ENCODE measurements around the gene CRACR2A. TPM values are rescaled to one million over a fixed set of nuclear protein-coding genes. Genes with fewer than 3 reads are reported as not detected.

Gene CRACR2A
- total RNA-seq, 4 donors from 2014 or later, result 0.91 to 2.3 (median 1.9) TPM

- intact Hi-C loops (cut with DNase I), result no loop called here
- WGBS, 2 donors, result 62 to 71% methylated on average over 6 of the region's 6 CpGs
- H3K27ac ChIP-seq, result no peak overlapping the region
Observed at GRCh38 chr12:3744229-3744901, 8.5 kb downstream of the CRACR2A start.

DNA sequence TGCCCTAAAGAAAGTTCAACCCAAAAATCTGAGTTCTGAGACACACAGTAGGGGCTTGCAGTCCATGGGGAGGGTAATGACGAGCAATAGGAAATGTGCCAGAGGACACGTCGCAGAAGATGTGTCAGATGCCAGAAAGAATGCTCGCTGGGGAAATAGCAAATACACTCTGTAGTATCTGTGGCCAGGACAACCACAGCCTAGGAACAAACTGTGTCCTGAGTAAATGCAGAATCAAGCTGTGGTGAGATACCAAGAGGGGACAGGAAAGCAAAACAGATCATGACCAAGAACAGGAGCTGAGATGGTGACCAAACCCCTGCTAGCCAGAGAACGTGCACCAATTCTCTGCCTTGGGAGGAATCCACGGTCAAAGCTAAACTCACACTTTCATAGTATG, 9.1 kb downstream of the CRACR2A start:
- Histone ChIP-seq H3K4me3 (no peak overlapping the region), H3K27me3 (no peaks in the 10 kb centered on the region), H3K27ac (no peak overlapping the region), H3K4me1 (peaks cover 0 to 8% (median 0%) of the 10 kb centered on the region in 3 donors), H3K9me3 (peaks cover 0 to 4% (median 0%) of the 10 kb centered on the region in 3 donors), H3K36me3 (no peaks in the 10 kb centered on the region)
- TF ChIP-seq, protein P1, sequence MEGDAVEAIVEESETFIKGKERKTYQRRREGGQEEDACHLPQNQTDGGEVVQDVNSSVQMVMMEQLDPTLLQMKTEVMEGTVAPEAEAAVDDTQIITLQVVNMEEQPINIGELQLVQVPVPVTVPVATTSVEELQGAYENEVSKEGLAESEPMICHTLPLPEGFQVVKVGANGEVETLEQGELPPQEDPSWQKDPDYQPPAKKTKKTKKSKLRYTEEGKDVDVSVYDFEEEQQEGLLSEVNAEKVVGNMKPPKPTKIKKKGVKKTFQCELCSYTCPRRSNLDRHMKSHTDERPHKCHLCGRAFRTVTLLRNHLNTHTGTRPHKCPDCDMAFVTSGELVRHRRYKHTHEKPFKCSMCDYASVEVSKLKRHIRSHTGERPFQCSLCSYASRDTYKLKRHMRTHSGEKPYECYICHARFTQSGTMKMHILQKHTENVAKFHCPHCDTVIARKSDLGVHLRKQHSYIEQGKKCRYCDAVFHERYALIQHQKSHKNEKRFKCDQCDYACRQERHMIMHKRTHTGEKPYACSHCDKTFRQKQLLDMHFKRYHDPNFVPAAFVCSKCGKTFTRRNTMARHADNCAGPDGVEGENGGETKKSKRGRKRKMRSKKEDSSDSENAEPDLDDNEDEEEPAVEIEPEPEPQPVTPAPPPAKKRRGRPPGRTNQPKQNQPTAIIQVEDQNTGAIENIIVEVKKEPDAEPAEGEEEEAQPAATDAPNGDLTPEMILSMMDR (IDR thresholded peaks at IDR 0.05), result no peak
- no peak for TF ChIP-seq POLR2A (IDR thresholded peaks at IDR 0.05)
- WGBS, 2 donors, result 37 to 62% methylated on average over 6 of the region's 6 CpGs
- no peak for DNase-seq
- intact Hi-C loops (cut with DNase I), result no loop called here

More at GRCh38 chr12:3744229-3744901, 8.5 kb downstream of the CRACR2A start:
- Histone ChIP-seq H3K9me3 (peaks cover 0 to 4% (median 0%) of the 10 kb centered on the region in 3 donors), H3K4me1 (peaks cover 0 to 8% (median 0%) of the 10 kb centered on the region in 3 donors), H3K36me3 (no peaks in the 10 kb centered on the region), H3K27me3 (no peaks in the 10 kb centered on the region), H3K4me3 (no peak overlapping the region)
- TF ChIP-seq POLR2A (IDR thresholded peaks at IDR 0.05), result no peak
- TF ChIP-seq, protein P1 (IDR thresholded peaks at IDR 0.05), result no peak
- no peak for DNase-seq

- intact Hi-C loops (cut with DNase I), result no loop called here
- Histone ChIP-seq H3K4me1 (no peaks in the 10 kb centered on the region), H3K27me3 (no peaks in the 10 kb centered on the region), H3K36me3 (no peaks in the 10 kb centered on the region), H3K27ac (no peak overlapping the region), H3K4me3 (no peak overlapping the region), H3K9me3 (peaks cover 0 to 4% (median 0%) of the 10 kb centered on the region in 3 donors)
- 80 to 81% methylated on average over 4 to 7 of the region's 7 CpGs for WGBS, 2 donors
- no peak for DNase-seq
- TF ChIP-seq POLR2A (IDR thresholded peaks at IDR 0.05), result no peak
- TF ChIP-seq, protein P1 (IDR thresholded peaks at IDR 0.05), result no peak
Observed at GRCh38 chr12:3741882-3742672, 10.8 kb downstream of the CRACR2A start.

DNA sequence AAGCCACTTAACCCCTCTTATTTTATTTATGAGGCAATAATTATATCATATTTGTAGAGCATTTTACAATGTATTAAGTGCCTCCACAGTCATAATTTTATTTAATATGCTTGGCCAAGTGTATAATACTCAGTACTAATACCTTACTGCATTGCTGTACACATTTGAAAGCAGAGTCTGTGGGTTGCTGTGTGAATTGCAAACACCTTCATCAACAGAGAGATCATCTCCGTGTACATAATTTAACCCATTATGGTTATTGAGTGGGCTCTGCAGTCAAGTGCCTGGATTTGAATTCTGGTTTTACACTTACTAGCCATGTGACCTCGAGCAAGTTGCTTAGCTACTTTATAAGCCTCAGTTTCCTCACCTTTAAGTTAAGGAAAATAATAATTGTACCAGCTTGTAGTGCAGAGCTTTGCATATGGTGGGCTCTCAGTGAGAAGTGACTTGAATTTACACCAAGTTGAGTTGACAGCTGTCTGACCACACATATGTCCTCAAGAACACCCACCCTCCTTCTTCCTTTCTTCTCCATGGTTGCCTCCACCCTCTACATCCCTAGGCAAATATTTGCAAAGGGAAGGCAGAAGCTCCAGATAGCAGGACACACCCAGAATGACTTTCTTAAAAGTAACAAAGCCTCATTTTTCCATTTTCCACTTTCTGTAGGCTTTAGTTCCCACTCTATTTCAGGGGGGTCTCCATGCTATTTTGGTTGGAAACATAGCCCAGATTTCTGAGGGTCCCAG, 12.3 kb downstream of the CRACR2A start:
- no peaks in the 10 kb centered on the region for H3K4me1 ChIP-seq
- 35 to 62% methylated on average over 2 of the region's 2 CpGs for WGBS, 2 donors
- intact Hi-C loops (cut with DNase I), result no loop called here

More for the DNA sequence above, 12.3 kb downstream of the CRACR2A start:
- Histone ChIP-seq H3K4me3 (no peak overlapping the region), H3K9me3 (no peaks in the 10 kb centered on the region), H3K27ac (no peak overlapping the region), H3K36me3 (no peaks in the 10 kb centered on the region), H3K27me3 (no peaks in the 10 kb centered on the region)
- DNase-seq, result no peak
- no peak for TF ChIP-seq POLR2A (IDR thresholded peaks at IDR 0.05)
- TF ChIP-seq, protein P1 (IDR thresholded peaks at IDR 0.05), result no peak
